GM12865 (cell line): ENCODE measurements around the gene PKNOX2.

Experiments
- DNase-seq: peaks from one replicate; pipeline ENCODE4 v3.0.0; 2010; ENCODE audit warnings: low read depth
- H3K4me3 ChIP-seq: 2 replicates; pipeline ENCODE4 v1.5.1; 2011; ENCODE audit warnings: mild to moderate bottlenecking, low read depth, low read length, control low read depth
- TF ChIP-seq, protein P1 (sequence below): IDR thresholded peaks from 2 replicates; pipeline ENCODE4 v1.5.1; 2011; ENCODE audit warnings: low read length, control low read depth, low read depth, inconsistent platforms; ENCODE audit not compliant: insufficient read depth; ENCODE audit errors: missing control alignments

Gene PKNOX2

DNA sequence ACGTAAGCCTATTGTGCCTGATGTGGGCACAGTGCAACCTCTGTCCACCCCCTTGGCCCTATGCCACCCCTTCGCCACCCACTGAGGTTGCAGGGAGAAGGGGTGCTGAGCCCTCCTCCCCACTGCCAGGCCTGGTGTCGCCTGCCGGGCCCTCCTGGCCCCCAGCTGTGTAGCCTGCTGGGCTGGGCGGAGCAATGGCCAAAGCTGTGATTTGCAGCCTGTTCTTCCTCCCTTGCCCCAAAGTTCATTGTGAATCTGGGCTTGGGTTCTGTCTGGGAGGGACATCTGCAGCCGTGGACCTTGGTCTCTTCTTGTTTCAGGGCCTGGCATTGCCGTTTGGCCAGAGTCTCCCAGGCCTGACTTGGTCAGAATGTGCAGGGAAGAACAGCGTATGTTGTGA is 121.9 kb downstream of the PKNOX2 start:
- DNase-seq, result no peak
- TF ChIP-seq, protein P1, sequence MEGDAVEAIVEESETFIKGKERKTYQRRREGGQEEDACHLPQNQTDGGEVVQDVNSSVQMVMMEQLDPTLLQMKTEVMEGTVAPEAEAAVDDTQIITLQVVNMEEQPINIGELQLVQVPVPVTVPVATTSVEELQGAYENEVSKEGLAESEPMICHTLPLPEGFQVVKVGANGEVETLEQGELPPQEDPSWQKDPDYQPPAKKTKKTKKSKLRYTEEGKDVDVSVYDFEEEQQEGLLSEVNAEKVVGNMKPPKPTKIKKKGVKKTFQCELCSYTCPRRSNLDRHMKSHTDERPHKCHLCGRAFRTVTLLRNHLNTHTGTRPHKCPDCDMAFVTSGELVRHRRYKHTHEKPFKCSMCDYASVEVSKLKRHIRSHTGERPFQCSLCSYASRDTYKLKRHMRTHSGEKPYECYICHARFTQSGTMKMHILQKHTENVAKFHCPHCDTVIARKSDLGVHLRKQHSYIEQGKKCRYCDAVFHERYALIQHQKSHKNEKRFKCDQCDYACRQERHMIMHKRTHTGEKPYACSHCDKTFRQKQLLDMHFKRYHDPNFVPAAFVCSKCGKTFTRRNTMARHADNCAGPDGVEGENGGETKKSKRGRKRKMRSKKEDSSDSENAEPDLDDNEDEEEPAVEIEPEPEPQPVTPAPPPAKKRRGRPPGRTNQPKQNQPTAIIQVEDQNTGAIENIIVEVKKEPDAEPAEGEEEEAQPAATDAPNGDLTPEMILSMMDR, result no peak
- no peak overlapping the region for H3K4me3 ChIP-seq

DNA sequence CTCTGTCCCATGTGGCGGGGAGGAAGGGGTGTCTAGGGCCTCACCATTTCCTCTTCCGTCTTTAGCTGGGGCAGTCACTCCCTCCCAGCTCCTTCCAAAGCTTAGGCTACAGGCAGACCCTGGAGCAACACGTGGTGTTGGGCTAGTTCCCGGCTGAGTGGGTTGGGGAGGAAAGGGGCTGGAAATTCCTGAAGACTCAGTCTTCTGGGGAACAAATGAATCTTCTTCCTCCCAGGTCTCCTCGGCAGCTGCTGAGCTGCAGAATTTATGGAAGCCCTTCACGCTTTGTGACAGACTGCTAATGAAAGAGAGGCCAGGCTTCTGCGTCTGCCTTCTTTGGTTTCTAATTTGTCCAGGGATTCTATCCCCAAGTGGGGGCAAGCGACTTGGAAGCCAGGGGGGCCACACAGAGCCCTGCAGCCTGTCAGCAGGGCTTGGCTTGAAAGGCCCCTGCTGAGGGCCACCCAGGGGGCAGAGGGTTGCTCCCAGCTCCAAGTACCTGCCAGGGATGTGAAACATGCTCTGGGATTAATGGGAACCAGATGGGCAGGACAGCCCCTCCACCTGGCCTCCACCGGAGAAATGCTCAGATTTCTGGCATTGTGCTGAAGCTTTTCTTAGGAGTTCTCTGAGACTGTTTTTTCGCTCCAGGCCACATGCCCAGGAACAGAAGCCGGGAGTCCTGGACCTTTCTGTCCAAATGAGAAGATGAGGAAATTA is 123.1 kb downstream of the PKNOX2 start:
- TF ChIP-seq, protein P1, result no peak
- no peak for DNase-seq
- no peak overlapping the region for H3K4me3 ChIP-seq

DNA sequence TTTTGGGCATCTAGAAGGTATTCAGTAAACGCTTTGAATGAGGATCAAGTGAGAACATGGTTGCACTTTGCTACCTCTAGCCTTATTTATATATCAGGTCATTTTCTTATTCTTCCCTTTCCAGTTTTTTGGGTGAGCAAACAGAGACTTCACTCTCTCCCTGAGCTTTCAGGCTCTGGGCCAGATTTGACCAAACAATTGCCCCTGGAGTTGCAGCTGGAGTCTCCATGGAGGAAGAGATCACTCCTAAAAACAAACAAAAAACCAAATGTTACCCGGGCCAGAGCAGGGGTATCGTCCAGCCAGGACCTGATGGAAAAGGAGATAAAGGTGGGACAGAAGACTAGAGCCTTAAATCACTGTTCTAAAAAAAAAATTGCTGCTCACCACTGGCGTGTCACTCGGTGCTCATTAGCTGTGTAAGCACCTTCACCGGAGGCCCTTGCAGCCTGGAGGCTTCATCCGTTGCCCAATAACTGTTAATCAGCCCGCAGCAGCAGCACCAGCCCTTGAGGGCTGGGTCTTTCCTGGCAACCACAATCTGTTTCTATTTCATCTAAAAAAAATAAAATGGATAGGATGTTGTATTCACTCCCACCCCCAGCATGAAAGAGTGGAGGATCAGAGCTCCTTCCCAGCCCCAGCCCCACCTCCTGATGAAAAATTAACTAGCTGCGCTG is 125.0 kb downstream of the PKNOX2 start:
- no peak overlapping the region for H3K4me3 ChIP-seq
- DNase-seq, result no peak
- TF ChIP-seq, protein P1, result no peak

DNA sequence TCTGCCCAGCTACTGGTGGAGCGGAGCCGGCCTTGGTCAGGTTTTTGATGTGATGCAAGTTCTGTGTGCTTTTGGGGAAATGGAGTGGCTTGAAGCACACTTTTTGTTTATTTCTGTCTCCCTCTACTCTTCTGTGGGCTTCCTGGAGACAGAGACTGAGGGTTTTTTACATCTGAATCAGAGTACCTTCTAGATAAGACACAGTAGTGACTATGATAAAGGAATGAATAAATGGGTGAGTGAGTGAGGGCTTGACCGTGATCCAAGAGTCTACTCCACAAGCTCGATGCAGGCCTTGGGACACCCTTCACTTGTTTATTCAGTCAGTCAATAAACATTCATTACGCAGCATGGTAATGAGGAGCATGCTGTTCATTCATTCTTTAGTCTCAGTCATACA is 125.7 kb downstream of the PKNOX2 start:
- TF ChIP-seq, protein P1, result no peak
- no peak for DNase-seq
- H3K4me3 ChIP-seq, result no peak overlapping the region

DNA sequence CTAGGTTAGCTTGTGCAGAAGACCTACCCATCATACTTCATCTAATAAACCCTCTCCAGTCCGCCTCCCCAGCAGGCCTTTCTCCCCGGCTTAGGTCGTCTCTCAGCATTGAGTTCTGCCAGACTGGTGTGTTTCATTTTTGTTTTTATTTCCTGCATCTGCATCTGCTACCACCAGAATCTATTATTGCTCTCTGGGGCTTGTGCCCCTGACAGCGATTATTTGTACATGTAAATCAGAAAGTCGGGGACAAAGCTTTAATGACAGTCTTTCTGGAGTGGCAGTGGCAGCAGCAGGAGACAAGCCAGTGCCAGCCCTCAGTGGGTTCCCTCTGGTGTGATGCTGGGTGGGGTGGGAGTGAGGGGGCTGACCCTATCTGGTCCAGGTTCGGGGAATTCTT is 127.5 kb downstream of the PKNOX2 start:
- no peak overlapping the region for H3K4me3 ChIP-seq
- TF ChIP-seq, protein P1, result no peak
- no peak for DNase-seq

DNA sequence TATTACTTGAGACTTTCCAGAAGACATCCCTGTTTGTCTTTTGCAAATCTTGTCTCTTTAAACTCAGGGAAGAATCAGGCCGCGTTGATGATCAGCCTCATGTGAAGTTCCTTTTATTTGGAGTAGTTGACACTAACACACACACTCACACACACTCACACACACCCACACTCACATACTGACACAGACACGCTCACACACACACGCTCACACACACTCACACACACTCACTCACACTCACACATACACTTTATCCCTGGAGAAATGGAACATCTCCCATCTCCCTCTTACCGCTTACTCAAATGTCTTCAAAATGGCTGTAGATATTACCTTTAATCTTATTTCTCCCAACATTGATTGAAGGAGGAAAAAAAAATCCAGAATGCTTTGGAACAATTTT is 129.0 kb downstream of the PKNOX2 start:
- DNase-seq, result no peak
- TF ChIP-seq, protein P1, result no peak
- no peak overlapping the region for H3K4me3 ChIP-seq
